Nephron (organoid): ENCODE data around the gene IL1RL1.

Source experiments
- H3K27ac Mint-ChIP-seq, 3 experiments: 2 replicates each; pipeline ENCODE4 v1.8.0; 2020; ENCODE audit warnings: mixed read lengths in 3 of 3, mild to moderate bottlenecking in 2 of 3, moderate library complexity in 1 of 3
- H3K27me3 Mint-ChIP-seq: 2 replicates; pipeline ENCODE4 v1.8.0; 2021; ENCODE audit warnings: low read depth, mild to moderate bottlenecking, moderate library complexity, mixed read lengths
- H3K36me3 Mint-ChIP-seq: 2 replicates; pipeline ENCODE4 v1.8.0; 2020; ENCODE audit warnings: low read depth, mixed read lengths
- H3K4me1 Mint-ChIP-seq: 2 replicates; pipeline ENCODE4 v1.8.0; 2020; ENCODE audit warnings: mixed read lengths
- H3K4me3 Mint-ChIP-seq, 3 experiments: 2 replicates each; pipeline ENCODE4 v1.8.0; 2020; ENCODE audit warnings: mild to moderate bottlenecking in 3 of 3, mixed read lengths in 3 of 3, moderate library complexity in 2 of 3
- H3K9me3 Mint-ChIP-seq: 2 replicates; pipeline ENCODE4 v1.8.0; 2020; ENCODE audit warnings: mixed read lengths
- CTCF ChIP-seq, 3 experiments: fragments of 200-600 bp; sonication (generic); IDR thresholded peaks; one replicate each; pipeline ENCODE4 v1.5.0; 2021; ENCODE audit warnings: antibody characterized with exemption in 3 of 3; ENCODE audit not compliant: unreplicated experiment in 3 of 3

The IL1RL1 gene

GRCh38 chr2:102331311-102331980 is 20.1 kb downstream of the IL1RL1 start:
- Mint-ChIP-seq H3K4me1 (no peaks in the 10 kb centered on the region), H3K4me3 (no peak overlapping the region), H3K27me3 (peaks cover 3% of the 10 kb centered on the region), H3K36me3 (no peaks in the 10 kb centered on the region), H3K9me3 (peaks cover 3% of the 10 kb centered on the region), H3K27ac (no peak overlapping the region)
- no peak for TF ChIP-seq CTCF (IDR thresholded peaks at IDR 0.05; ENCODE audit: unreplicated experiment in 3 of 3)

DNA sequence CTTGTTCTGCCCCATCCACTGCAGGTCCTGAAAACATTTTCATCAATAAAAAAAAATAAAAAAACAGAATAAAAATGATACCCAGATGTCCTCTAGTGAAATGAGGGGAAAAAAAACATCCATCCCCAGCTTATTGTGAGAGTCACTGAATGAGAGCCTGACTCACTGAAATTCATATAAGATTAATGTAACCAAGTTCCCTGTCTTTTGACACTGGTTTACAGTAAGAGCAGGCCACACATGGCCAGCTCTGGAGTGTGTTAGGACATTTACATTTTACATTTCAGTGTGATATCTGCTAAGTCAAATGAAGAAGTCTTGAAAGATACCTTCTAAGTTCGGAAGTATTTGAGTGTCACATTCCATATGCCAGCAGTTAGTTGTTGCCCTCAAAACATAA is 23.1 kb downstream of the IL1RL1 start:
- no peak overlapping the region for H3K27ac Mint-ChIP-seq
- H3K4me3 Mint-ChIP-seq, result no peak overlapping the region
- no peak for TF ChIP-seq CTCF (IDR thresholded peaks at IDR 0.05; ENCODE audit: unreplicated experiment in 3 of 3)
- no peaks in the 10 kb centered on the region for H3K27me3 Mint-ChIP-seq
- H3K9me3 Mint-ChIP-seq, result peaks cover 3% of the 10 kb centered on the region
- H3K4me1 Mint-ChIP-seq, result no peaks in the 10 kb centered on the region
- no peaks in the 10 kb centered on the region for H3K36me3 Mint-ChIP-seq

DNA sequence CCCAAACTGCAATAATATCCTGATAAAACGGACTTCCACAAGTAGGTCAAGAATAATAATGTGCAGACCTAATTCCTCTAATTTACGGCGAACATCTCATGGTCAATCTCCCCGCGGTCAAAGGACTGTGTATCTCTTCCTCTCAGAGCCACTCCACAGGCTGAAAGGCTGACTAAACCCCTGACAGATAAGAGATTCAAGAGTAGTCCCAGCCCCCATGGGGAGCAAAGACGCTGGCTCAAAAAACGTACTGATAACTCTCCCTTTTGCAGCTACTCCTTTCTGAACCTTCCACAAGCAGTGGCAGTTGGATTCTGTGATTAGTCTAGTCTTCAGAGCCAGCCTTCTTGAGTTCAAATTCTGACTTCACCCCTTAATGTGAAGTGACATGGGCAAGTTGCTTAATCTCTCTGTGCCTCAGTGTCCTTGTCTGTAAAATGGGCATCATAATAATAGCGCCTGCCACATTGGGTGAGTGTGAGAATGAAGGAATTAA is 24.6 kb downstream of the IL1RL1 start:
- no peaks in the 10 kb centered on the region for H3K36me3 Mint-ChIP-seq
- no peak overlapping the region for H3K27ac Mint-ChIP-seq
- H3K27me3 Mint-ChIP-seq, result no peaks in the 10 kb centered on the region
- H3K4me1 Mint-ChIP-seq, result no peaks in the 10 kb centered on the region
- no peak overlapping the region for H3K4me3 Mint-ChIP-seq
- no peak for TF ChIP-seq CTCF (IDR thresholded peaks at IDR 0.05; ENCODE audit: unreplicated experiment in 3 of 3)
- peaks cover 3% of the 10 kb centered on the region for H3K9me3 Mint-ChIP-seq

DNA sequence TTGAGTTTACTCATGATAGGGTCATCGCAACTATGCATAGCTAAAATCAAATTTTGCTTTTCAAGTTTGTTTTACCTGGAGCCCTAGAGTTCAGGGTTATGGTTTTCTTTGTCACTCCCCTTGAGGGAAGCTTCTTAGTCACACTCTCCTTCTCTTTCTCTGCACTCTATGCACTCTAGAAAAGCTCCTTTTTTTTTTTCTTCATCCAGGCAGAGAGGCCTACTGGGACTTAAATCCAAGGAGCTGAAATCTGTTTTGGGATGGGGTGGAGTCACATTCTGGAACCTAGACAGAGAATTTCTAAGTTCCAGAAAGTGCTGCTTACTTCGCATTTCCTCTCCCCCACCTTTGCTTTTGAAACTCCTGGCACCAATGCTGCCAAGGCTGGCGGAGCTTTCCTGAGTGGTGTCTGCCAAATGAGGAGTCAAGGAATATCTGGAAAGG is 25.2 kb downstream of the IL1RL1 start:
- no peaks in the 10 kb centered on the region for H3K4me1 Mint-ChIP-seq

DNA sequence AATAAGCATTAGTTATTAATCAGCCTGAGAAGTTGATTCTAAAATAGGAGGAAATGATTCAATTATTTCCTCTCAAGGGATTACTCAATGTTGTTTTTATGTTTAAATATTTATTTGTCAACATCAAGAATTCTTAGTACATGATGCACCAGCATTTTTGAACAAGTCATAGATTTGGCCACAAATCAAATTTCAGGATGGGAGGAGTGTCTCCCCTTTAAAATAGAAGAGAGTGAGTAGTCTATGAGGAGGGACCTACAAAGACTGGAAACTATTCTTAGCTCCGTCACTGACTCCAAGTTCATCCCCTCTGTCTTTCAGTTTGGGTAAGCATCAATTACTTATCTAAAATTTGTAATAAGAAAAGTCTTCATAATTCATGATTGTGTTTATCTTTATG is 25.6 kb downstream of the IL1RL1 start:
- H3K27me3 Mint-ChIP-seq, result no peaks in the 10 kb centered on the region
- H3K27ac Mint-ChIP-seq, result no peak overlapping the region
- TF ChIP-seq CTCF (IDR thresholded peaks at IDR 0.05; ENCODE audit: unreplicated experiment in 3 of 3), result no peak
- no peaks in the 10 kb centered on the region for H3K36me3 Mint-ChIP-seq
- no peaks in the 10 kb centered on the region for H3K9me3 Mint-ChIP-seq
- H3K4me1 Mint-ChIP-seq, result no peaks in the 10 kb centered on the region
- no peak overlapping the region for H3K4me3 Mint-ChIP-seq

More for the DNA sequence above, 25.2 kb downstream of the IL1RL1 start:
- no peaks in the 10 kb centered on the region for H3K27me3 Mint-ChIP-seq
- H3K4me3 Mint-ChIP-seq, result no peak overlapping the region
- no peak for TF ChIP-seq CTCF (IDR thresholded peaks at IDR 0.05; ENCODE audit: unreplicated experiment in 3 of 3)
- no peaks in the 10 kb centered on the region for H3K9me3 Mint-ChIP-seq
- no peak overlapping the region for H3K27ac Mint-ChIP-seq
- no peaks in the 10 kb centered on the region for H3K36me3 Mint-ChIP-seq
